Stimulated activated naive CD8-positive, alpha-beta T cell treated with anti-CD3 and anti-CD28 coated beads, Interleukin-15, Interleukin-2, amounts not matched to agents 100 ng/mL and 50 ng/mL, for 24 hours (primary cell): ENCODE measurements around the gene KIAA0232.
"Not testable (repeated sequence)": the region's sequence is repeated elsewhere in the genome, so short reads cannot be mapped to it uniquely, and the experiment has no call there.

Experiments used
- H3K27ac Mint-ChIP-seq: one replicate; pipeline ENCODE4 v1.8.0; 2021; ENCODE audit warnings: mild to moderate bottlenecking, mixed read lengths
- H3K27me3 Mint-ChIP-seq: one replicate; pipeline ENCODE4 v1.8.0; 2021; ENCODE audit warnings: mixed read lengths
- H3K36me3 Mint-ChIP-seq: one replicate; pipeline ENCODE4 v1.8.0; 2021; ENCODE audit warnings: low read depth, mixed read lengths
- H3K4me1 Mint-ChIP-seq: one replicate; pipeline ENCODE4 v1.8.0; 2021; ENCODE audit warnings: low read depth, mixed read lengths
- H3K4me3 Mint-ChIP-seq: one replicate; pipeline ENCODE4 v1.8.0; 2021; ENCODE audit warnings: mild to moderate bottlenecking, mixed read lengths
- H3K9me3 Mint-ChIP-seq: one replicate; pipeline ENCODE4 v1.8.0; 2021; ENCODE audit warnings: mixed read lengths

Gene KIAA0232

DNA sequence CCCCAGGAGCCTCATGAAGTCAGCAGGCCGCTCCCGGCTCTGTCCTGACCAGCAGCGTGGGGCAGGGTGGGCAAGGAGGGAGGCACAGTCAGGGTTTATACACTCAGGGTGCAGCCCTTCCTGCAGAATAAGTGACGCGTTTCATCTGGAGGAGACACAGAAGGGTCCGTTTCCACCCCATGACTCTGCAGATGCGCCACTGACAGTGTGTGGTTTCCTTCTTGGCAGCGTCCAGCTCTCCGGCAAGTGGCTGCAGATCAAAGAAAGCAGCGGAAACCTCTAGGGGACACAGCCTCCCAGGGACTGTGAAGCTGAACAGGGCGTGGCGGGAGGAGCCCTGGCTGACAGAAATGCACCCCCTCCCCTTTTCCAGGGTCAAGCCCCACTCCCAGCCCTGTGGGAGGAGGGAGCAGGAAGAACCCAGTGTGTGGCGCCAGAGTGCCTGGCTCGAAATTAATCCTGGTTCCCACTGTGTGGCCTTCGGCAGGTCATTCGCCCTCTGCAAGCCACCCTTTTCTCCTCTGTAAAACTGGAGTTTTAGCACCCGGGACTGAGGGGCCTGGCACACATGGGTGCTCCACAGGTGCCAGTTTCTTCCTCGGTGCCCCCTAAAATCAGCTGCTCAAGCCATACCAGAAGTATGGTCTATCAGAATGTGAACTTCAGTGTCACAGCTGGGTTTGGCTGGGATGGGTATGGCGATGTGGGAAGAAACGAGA is 109.8 kb downstream of the KIAA0232 start:
- peak overlapping the region; percentile 5 for H3K27ac Mint-ChIP-seq
- H3K9me3 Mint-ChIP-seq = peaks cover 6% of the 10 kb centered on the region
- peak overlapping the region; percentile 7 for H3K4me3 Mint-ChIP-seq
- H3K36me3 Mint-ChIP-seq = peaks cover 8% of the 10 kb centered on the region
- H3K4me1 Mint-ChIP-seq = peaks cover 29% of the 10 kb centered on the region
- no peaks in the 10 kb centered on the region for H3K27me3 Mint-ChIP-seq

DNA sequence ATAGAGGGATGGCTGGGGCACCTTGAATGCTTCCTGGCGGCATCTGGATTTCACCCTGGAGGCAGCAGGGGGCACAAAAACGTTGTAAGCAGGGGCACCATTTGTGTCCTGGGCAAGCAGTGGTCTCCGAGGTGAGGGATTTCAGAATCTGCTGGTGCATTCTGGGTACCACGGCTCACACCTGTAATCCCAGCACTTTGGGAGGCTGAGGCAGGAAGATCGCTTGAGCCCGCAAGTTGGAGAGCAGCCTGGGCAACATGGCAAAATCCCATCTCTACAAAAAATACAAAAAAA is 110.3 kb downstream of the KIAA0232 start:
- Mint-ChIP-seq H3K27ac (no peak overlapping the region), H3K27me3 (no peaks in the 10 kb centered on the region), H3K36me3 (peaks cover 8% of the 10 kb centered on the region), H3K4me1 (peaks cover 29% of the 10 kb centered on the region), H3K4me3 (no peak overlapping the region), H3K9me3 (peaks cover 6% of the 10 kb centered on the region)

DNA sequence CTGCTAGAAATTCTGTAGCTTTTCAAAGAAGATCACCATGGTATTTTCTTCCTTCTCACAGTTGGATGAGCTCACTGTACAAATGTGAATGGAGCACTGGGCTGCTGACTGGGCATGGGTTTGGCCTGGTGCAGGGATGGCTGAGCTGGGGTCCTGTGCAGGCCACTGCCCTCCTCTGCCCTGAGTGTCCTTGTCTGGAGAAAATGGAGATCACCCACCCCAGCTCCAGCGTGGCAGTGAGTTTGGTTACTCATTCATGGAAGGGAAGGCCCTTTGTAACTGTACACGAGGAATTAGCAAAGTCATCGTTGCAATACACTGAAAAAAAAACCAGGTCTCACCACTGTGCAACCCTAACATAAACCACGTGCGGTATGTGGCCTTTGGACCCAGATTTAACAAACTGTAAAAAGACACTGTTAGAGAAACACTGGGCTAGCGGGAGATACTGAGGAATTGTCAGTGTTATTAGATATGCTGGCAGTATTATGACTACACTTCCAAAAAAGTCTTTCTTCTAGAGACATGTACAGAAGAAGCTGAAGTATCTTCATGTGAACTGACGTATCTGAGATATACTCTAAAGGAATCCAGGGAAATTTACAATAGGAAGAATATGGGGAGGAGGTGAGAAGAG is 111.0 kb downstream of the KIAA0232 start:
- Mint-ChIP-seq H3K36me3 (peaks cover 8% of the 10 kb centered on the region), H3K27me3 (no peaks in the 10 kb centered on the region), H3K4me1 (peaks cover 29% of the 10 kb centered on the region), H3K27ac (no peak overlapping the region), H3K9me3 (peaks cover 6% of the 10 kb centered on the region), H3K4me3 (no peak overlapping the region)

DNA sequence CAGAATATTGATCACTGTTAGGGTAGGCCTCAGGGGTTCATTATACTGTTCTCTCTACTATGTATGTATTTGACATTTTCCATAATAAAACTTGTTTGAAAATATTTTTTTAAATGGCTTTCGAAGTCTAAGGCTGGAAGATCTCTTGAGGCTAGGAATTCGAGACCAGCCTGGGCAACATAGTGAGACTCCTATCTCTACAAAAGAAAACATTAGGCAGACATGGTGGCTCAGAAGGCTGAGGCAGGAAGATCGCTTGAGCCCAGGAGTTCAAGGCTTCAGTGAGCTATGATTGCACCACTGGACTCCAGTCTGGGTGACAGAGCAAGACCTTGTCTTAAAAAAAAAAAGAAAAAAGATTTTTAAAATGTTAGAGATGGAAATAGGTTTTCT is 111.6 kb downstream of the KIAA0232 start:
- no peak overlapping the region for H3K4me3 Mint-ChIP-seq
- H3K27me3 Mint-ChIP-seq = no peaks in the 10 kb centered on the region
- H3K27ac Mint-ChIP-seq = no peak overlapping the region
- H3K36me3 Mint-ChIP-seq = peaks cover 8% of the 10 kb centered on the region
- peaks cover 6% of the 10 kb centered on the region for H3K9me3 Mint-ChIP-seq
- peaks cover 34% of the 10 kb centered on the region for H3K4me1 Mint-ChIP-seq

DNA sequence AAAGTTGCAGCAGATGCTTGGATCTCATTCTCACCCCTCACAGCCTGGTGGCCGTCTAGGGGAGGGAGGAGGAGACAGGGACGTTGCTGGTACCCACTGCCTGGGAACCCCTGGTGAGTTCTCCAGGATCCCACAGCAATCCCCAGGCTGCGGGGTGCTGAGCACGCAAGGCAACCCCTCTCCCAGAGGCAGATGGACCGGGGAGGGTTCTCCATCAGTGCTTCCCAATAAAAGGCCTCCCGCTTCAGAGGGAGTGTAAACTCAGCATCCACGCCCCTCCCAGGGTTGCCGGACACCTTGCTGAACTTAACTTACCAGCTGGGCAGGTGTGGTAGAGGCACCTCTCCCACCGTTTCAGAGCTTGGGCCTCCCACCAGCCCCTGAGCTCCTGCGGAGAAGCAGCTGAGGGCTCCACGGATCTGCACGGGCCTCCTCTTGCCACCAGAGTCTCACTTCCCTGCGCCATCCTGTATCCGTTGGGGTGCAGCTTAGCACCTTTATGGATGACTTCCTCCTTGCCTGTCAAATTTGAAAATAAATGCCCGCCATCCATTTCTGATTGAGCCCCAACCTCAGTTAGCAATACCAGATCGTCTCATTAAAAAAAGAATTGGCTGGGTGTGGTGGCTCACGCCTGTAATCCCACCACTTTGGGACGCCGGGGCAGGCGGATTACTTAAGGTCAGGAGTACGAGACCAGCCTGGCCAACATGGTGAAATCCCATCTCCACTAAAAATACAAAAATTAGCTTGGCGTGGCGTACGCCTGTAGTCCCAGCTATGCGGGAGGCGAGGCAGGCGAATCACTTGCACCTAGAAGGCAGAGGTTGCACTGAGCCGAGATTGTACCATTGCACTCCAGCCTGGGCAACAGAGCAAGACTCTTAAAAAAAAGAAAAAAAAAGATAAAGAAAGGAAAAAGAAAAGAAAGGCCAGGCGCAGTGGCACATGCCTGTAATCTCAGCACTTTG is 112.3 kb downstream of the KIAA0232 start:
- Mint-ChIP-seq H3K4me1 (peaks cover 42% of the 10 kb centered on the region), H3K9me3 (peaks cover 6% of the 10 kb centered on the region), H3K27me3 (no peaks in the 10 kb centered on the region), H3K4me3 (no peak overlapping the region), H3K36me3 (peaks cover 8% of the 10 kb centered on the region), H3K27ac (no peak overlapping the region)

DNA sequence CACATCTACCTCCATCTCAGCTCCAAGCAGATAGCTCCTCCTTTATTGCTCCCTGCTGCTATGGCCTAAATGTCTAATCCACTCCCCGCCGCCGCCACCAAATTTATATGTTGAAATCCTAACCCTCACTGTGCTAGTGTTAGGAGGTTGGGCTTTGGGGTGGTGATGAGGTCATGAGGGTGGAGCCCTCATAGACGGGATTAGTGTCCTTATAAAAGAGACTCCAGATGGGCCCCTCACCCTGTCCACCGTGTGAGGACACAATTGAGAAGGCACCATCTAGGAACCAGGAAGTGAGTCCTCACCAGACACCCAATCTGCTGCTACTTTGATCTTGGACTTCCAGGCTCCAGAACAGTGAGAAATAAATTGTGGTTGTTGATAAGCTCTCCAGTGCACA is 113.5 kb downstream of the KIAA0232 start:
- Mint-ChIP-seq H3K27ac (no peak overlapping the region), H3K4me1 (peaks cover 46% of the 10 kb centered on the region), H3K4me3 (no peak overlapping the region), H3K27me3 (no peaks in the 10 kb centered on the region), H3K9me3 (no peaks in the 10 kb centered on the region), H3K36me3 (no peaks in the 10 kb centered on the region)

DNA sequence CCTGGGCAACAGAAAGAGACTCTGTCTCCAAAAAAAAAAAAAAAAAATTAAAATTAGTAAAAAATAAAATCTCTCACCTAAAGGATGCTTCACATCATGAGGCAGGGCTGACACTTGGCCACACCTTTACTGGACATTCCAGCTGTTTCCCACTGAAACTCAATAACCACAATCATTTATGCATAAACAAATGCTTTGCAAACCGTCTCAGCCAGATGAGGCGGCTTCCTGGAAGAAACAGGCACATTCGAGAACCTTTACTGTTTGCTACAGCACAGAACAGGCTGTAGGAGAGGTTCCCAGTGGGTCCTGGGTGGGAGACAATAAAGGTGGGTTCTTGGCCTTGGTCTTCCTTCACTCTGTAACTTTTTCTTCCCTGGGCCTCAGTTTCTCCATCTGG is 116.2 kb downstream of the KIAA0232 start:
- Mint-ChIP-seq H3K27ac (peak overlapping the region; percentile 71), H3K9me3 (no peaks in the 10 kb centered on the region), H3K4me3 (peak overlapping the region; percentile 39), H3K27me3 (no peaks in the 10 kb centered on the region), H3K4me1 (peaks cover 25% of the 10 kb centered on the region), H3K36me3 (no peaks in the 10 kb centered on the region)

DNA sequence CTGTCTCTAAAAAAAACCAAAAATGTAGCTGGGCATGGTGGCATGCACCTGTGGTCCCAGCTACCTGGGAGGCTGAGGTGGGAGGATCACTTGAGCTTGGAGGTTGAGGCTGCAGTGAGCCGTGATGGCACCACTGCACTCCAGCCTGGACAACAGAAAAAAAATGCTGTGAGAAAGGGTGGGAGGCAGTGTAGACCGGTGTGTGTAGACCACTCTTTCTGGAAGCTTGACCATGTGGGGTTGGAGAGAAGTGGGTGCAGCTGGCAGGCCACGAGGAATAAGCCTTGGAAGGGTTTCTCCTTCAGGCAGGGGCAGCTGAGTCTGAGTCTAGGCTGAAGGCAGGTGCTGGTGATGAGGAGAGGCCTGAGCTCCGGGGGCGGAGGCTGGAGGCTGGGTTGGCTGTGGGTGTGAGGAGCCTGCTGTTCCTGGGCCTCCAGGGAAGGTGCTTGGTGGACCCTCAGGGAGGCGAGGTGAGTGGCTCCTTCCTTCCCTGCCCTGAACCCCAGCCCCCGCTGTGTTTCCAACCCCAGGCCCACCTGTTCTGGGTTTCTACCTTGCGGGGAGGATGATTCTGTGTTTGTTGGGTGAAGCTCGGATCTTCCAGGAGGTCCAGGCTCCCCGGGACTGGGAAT is 117.8 kb downstream of the KIAA0232 start:
- Mint-ChIP-seq H3K4me1 (peaks cover 32% of the 10 kb centered on the region), H3K4me3 (no peak overlapping the region), H3K27ac (peak overlapping the region; percentile 57), H3K9me3 (no peaks in the 10 kb centered on the region), H3K36me3 (no peaks in the 10 kb centered on the region), H3K27me3 (no peaks in the 10 kb centered on the region)

DNA sequence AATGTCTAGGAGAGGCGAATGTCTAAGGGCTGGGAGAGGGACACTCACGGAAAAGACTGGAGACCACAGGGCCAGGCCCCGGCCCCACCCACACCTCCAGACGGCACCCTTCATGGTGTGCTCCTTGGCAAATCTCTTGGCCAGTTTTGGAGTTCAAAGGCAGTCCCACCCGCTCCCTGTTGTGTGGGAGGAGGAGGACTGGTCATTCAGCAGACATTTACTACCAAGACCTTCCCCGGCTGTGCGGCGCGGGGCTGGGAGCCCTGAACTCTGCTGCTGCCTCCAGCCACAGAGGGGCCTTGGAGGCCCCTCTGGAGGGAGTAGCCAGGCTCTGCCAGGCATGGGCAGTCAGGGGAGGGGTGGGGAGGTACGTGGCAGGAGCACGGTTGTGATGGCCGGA is 118.4 kb downstream of the KIAA0232 start:
- H3K4me1 Mint-ChIP-seq = peaks cover 32% of the 10 kb centered on the region
- H3K4me3 Mint-ChIP-seq = no peak overlapping the region
- H3K9me3 Mint-ChIP-seq = no peaks in the 10 kb centered on the region
- H3K36me3 Mint-ChIP-seq = no peaks in the 10 kb centered on the region
- H3K27ac Mint-ChIP-seq = no peak overlapping the region
- H3K27me3 Mint-ChIP-seq = no peaks in the 10 kb centered on the region

DNA sequence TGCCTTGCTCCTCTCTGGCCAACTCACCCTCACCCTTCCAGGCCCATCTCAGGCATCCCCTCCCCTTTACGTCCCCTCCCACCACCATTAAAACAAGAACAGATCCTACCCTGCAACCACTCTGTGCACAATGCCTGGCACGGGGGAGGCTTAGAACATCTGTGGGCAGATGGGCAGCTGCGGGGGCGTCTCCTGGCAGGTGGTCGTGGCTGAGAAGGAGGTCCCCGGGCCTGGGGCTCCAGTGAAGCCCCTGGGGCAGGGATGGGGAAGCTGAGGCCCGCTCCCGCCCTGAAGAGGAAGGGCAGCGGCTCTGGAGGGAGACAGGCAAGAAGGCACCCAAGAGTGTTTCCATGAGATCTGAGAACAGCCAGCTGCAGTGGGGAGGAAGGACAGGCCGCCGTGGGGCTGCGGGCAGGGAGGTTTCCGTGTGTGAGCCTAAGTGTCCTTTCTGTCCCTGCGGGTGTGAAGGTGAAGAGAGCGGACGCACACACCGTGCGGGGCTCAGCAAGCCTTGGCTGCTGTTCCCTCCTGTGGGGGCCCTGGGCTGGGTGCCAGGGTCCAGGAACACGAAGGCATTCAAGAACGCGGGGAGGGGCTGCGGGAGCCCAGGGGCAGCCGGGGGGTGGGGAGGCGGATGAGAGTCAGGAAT is 119.3 kb downstream of the KIAA0232 start:
- Mint-ChIP-seq H3K27ac (no peak overlapping the region), H3K4me3 (no peak overlapping the region), H3K4me1 (peaks cover 32% of the 10 kb centered on the region), H3K9me3 (no peaks in the 10 kb centered on the region), H3K27me3 (no peaks in the 10 kb centered on the region), H3K36me3 (no peaks in the 10 kb centered on the region)

DNA sequence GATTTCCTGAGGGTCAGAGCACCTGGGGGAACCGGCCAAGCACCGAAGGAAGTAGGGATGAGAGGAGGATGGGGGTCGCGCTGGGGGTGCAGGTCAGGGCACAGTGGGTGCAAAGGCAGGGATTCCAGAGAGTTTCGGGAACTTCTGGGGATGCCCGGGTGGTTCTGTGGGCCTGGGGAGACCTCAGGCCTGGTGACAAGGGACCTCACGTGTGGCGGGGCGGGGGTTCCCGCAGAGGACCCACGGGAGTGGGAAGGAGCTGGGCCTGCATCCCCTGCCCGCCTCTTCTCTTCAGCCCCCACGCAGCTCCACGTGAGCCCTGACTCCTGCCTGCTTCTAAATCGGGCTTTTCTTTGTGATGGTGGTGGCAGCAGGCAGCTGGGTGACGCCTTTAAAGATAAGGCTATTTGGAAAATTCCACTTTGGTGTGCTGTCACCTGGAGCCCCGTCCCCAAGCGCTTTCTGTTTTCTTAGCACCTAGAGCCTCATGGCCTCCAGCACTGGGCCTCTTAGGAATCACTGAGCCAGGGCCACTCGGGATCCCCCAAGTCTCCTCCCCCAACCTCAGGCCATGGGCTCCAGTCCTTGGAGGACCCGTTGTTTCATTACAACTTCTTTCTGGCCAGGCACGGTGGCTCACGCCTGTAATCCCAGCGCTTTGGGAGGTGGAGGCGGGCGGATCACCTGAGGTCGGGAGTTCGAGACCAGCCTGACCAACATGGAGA is 120.0 kb downstream of the KIAA0232 start:
- H3K27ac Mint-ChIP-seq = no peak overlapping the region
- H3K9me3 Mint-ChIP-seq = no peaks in the 10 kb centered on the region
- no peaks in the 10 kb centered on the region for H3K27me3 Mint-ChIP-seq
- no peaks in the 10 kb centered on the region for H3K36me3 Mint-ChIP-seq
- H3K4me3 Mint-ChIP-seq = no peak overlapping the region
- H3K4me1 Mint-ChIP-seq = peaks cover 30% of the 10 kb centered on the region

DNA sequence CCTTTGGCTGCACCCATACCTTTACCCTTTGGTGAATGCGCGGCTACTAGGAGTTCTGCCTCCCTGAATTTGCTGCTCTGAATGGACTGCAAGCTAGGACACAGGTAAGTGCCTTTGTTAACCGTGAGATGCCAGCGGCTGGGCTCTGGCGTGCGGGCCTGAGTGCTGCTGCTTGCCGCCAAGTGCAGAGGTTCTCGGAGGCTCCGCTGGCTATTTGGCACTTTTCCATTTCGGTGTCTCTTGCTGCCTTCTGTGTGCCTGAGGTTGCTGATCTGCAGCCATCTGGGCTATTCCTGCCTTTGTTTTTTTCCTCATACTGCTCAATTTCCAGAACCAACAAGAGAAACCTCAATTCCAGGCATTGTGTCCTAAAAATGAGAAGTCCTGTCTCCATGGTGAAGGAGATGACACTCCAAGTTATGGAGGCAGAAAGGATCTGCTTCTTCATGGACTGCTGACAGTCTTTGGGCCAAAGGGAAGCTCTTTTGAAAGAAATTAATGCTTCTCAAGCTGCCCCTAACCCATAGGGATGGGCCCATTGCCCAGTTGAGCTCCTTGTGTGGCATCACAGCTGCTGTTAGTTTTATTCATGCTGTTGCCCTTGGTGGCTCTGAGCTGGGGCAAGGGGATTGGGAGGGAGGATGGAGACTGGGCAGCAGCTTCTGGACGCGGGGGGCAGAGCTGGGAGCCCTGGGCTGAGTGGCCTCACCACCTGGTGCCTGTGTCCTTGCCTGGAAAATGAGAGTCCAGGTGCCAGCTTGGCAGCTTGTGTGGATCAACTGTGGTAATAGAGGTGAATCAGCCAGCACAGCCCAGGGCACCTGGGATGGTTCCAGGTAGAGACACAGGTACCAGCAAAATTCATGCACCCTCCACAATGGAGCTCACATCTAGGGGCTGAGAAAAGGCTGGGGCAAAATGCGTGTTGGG is 123.3 kb downstream of the KIAA0232 start:
- no peak overlapping the region for H3K27ac Mint-ChIP-seq
- H3K9me3 Mint-ChIP-seq = no peaks in the 10 kb centered on the region
- no peak overlapping the region for H3K4me3 Mint-ChIP-seq
- H3K27me3 Mint-ChIP-seq = no peaks in the 10 kb centered on the region
- H3K4me1 Mint-ChIP-seq = peaks cover 28% of the 10 kb centered on the region
- H3K36me3 Mint-ChIP-seq = no peaks in the 10 kb centered on the region

DNA sequence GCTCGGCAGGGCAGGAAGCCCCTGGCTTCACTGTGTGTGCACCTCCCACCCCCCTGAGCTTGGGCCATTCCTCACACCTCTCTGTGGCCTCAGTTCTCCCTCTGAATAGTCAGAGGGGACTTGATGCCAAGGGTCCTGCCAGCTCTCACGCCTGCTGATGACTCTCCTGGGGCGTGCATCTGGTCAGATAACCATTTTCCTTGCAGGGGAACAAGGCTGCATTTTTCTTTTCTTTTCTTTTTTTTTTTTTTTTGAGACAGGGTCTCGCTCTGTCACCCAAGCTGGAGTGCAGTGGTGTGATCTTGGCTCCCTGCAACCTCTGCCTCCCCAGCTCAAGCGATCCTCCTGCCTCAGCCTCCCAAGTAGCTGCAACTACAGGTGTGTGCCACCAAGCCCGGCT is 124.0 kb downstream of the KIAA0232 start:
- not testable (repeated sequence) for H3K27ac Mint-ChIP-seq, H3K27me3 Mint-ChIP-seq, H3K36me3 Mint-ChIP-seq, H3K9me3 Mint-ChIP-seq, H3K4me3 Mint-ChIP-seq
- H3K4me1 Mint-ChIP-seq = peaks cover 35% of the 10 kb centered on the region
